OCI-LY7 (cell line): ENCODE measurements around the gene DUS1L. TPM values are rescaled to one million over a fixed set of nuclear protein-coding genes. Genes with fewer than 3 reads are reported as not detected.

ENCODE experiments used
- BruUV-seq: library from RNA; stranded (reverse); fragments of 400-500 nt; replicated peaks from 2 replicates; lab custom pipeline; 2021; lab: Mats Ljungman, UMichigan
- CTCF ChIA-PET: fragments of 300-600 bp; sonication (Branson Sonifier 250); formaldehyde crosslinking; loops from one replicate; lab custom pipeline; 2022; ENCODE audit warnings: antibody characterized with exemption; ENCODE audit not compliant: unreplicated experiment; lab: Charles Lee
- POLR2A ChIA-PET: fragments of 300-600 bp; sonication (Branson Sonifier 250); formaldehyde crosslinking; loops from one replicate; lab custom pipeline; 2022; ENCODE audit warnings: antibody characterized with exemption; lab: Charles Lee
- DNase-seq: peaks from one replicate; pipeline ENCODE4 v3.0.0-alpha.2; 2015; ENCODE audit warnings: low spot score
- H2AFZ ChIP-seq: fragments of 200-600 bp; sonication (generic), shearing (Covaris generic); 2 replicates; pipeline ENCODE4 v1.6.1; 2014; ENCODE audit warnings: mild to moderate bottlenecking, antibody characterized with exemption, low read length, moderate library complexity
- H3K27ac ChIP-seq: fragments of 200-600 bp; sonication (generic); 2 replicates; pipeline ENCODE4 v1.5.1; 2014; ENCODE audit warnings: mixed run types, low read depth, mild to moderate bottlenecking, moderate library complexity, low read length, inconsistent platforms; ENCODE audit not compliant: poor library complexity, severe bottlenecking
- H3K36me3 ChIP-seq: fragments of 200-600 bp; sonication (generic); 2 replicates; pipeline ENCODE4 v1.6.1; 2014; ENCODE audit warnings: mild to moderate bottlenecking, antibody characterized with exemption, low read length, moderate library complexity, mixed read lengths; ENCODE audit not compliant: insufficient read depth
- H3K4me1 ChIP-seq: fragments of 200-600 bp; sonication (generic); 2 replicates; pipeline ENCODE4 v1.5.1; 2014; ENCODE audit warnings: mild to moderate bottlenecking, low read length; ENCODE audit not compliant: insufficient read depth, poor library complexity, severe bottlenecking
- H3K4me2 ChIP-seq: fragments of 200-600 bp; sonication (generic); 2 replicates; pipeline ENCODE4 v1.6.1; 2014; ENCODE audit warnings: mild to moderate bottlenecking, low read length
- H3K4me3 ChIP-seq: fragments of 200-600 bp; sonication (generic); 2 replicates; pipeline ENCODE4 v1.5.1; 2014; ENCODE audit warnings: mild to moderate bottlenecking, low read depth, low read length; ENCODE audit not compliant: poor library complexity, severe bottlenecking
- H3K79me2 ChIP-seq: fragments of 200-600 bp; sonication (generic); 2 replicates; pipeline ENCODE4 v1.6.1; 2016; ENCODE audit warnings: low read depth, mild to moderate bottlenecking, low read length, moderate library complexity, mixed read lengths; ENCODE audit not compliant: insufficient read depth
- H3K9me2 ChIP-seq: fragments of 200-600 bp; sonication (generic); 2 replicates; pipeline ENCODE4 v1.6.1; 2016; ENCODE audit warnings: mild to moderate bottlenecking, low read length, mixed read lengths; ENCODE audit not compliant: insufficient read depth
- H3K9me3 ChIP-seq: fragments of 200-600 bp; sonication (generic); 2 replicates; pipeline ENCODE4 v1.6.1; 2014; ENCODE audit warnings: mild to moderate bottlenecking, mixed run types, low read length, mixed read lengths
- H4K20me1 ChIP-seq: fragments of 200-600 bp; sonication (generic); 2 replicates; pipeline ENCODE4 v1.6.1; 2014; ENCODE audit warnings: mild to moderate bottlenecking, antibody characterized with exemption, low read length, moderate library complexity, mixed read lengths; ENCODE audit not compliant: insufficient read depth
- EZH2phosphoT487 ChIP-seq: fragments of 200-600 bp; sonication (generic); IDR thresholded peaks from 2 replicates; pipeline ENCODE4 v1.6.1; 2018; ENCODE audit warnings: low read depth, borderline replicate concordance, mild to moderate bottlenecking, mixed run types, antibody characterized with exemption, low read length, moderate library complexity, mixed read lengths
- intact Hi-C: fragments of 100-400 bp; cut with micrococcal nuclease; formaldehyde crosslinking; loops from one replicate; pipeline ENCODE4 v1.10.0; 2022; ENCODE audit not compliant: unreplicated experiment
- total RNA-seq, 2 experiments: library from RNA; depleted of rRNA in 1 of 2; stranded (reverse); fragments of >200 nt in 1 of 2; shearing (Covaris generic) in 1 of 2; gene quantifications; 2 replicates each; pipeline ENCODE4 v1.2.3, GENCODE V29; 2014 to 2022
- TF ChIP-seq, protein P1 (sequence below): fragments of 200-600 bp; sonication (generic); conservative IDR thresholded peaks from 2 replicates; pipeline ENCODE4 v1.5.1; 2014; ENCODE audit warnings: mild to moderate bottlenecking, antibody characterized with exemption, low read length, moderate library complexity, mixed read lengths

DUS1L gene
- total RNA-seq, 2 experiments from 2014 or later: 320 to 388 TPM

DNA sequence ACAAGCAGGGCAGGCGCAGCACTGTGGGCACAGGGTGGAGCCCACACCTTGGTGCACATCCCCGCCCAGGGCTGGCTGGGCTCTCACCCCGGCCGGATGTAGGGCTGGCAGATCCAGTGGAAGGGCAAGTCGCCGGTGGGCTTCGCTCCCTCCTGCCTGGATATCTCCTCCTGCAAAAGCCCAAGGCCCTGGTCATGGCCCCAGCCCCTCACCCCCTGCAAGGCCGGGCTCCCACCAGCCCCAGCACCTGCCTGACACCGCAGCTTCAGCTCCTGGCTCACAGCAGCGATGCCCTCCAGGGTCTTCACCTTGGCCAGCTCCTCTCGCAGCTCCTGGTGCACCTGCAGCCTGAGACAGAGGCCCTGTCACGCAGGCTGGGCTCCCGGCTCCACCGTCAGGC is 5.0 kb downstream of the DUS1L start:
- H3K9me3 ChIP-seq: no peaks in the 10 kb centered on the region
- no peaks in the 10 kb centered on the region for H3K9me2 ChIP-seq
- ChIA-PET CTCF (no interaction called here), POLR2A (no interaction called here)
- TF ChIP-seq EZH2phosphoT487: no peak
- TF ChIP-seq, protein P1, sequence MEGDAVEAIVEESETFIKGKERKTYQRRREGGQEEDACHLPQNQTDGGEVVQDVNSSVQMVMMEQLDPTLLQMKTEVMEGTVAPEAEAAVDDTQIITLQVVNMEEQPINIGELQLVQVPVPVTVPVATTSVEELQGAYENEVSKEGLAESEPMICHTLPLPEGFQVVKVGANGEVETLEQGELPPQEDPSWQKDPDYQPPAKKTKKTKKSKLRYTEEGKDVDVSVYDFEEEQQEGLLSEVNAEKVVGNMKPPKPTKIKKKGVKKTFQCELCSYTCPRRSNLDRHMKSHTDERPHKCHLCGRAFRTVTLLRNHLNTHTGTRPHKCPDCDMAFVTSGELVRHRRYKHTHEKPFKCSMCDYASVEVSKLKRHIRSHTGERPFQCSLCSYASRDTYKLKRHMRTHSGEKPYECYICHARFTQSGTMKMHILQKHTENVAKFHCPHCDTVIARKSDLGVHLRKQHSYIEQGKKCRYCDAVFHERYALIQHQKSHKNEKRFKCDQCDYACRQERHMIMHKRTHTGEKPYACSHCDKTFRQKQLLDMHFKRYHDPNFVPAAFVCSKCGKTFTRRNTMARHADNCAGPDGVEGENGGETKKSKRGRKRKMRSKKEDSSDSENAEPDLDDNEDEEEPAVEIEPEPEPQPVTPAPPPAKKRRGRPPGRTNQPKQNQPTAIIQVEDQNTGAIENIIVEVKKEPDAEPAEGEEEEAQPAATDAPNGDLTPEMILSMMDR: no peak
- intact Hi-C loops: no loop called here
- no peak overlapping the region for H3K27ac ChIP-seq
- H3K36me3 ChIP-seq: peaks cover 85% of the 10 kb centered on the region
- H3K4me3 ChIP-seq: no peak overlapping the region
- H2AFZ ChIP-seq: no peak overlapping the region
- peaks cover 12% of the 10 kb centered on the region for H3K4me1 ChIP-seq
- no peaks in the 10 kb centered on the region; the same call in 1 of the 2 replicates for H4K20me1 ChIP-seq
- H3K4me2 ChIP-seq: no peak overlapping the region
- DNase-seq: no peak
- no TSS peak for BruUV-seq
- peaks cover 18% of the 10 kb centered on the region; the same call in 1 of the 2 replicates for H3K79me2 ChIP-seq

GRCh38 chr17:82060001-82060380 is 5.6 kb downstream of the DUS1L start:
- Histone ChIP-seq H2AFZ (no peak overlapping the region), H3K4me1 (peaks cover 12% of the 10 kb centered on the region), H3K79me2 (peaks cover 14% of the 10 kb centered on the region; the same call in 1 of the 2 replicates), H3K27ac (no peak overlapping the region), H3K9me3 (no peaks in the 10 kb centered on the region), H3K4me2 (no peak overlapping the region), H3K36me3 (peaks cover 91% of the 10 kb centered on the region), H3K4me3 (no peak overlapping the region), H4K20me1 (no peaks in the 10 kb centered on the region; the same call in 1 of the 2 replicates), H3K9me2 (no peaks in the 10 kb centered on the region)
- CTCF ChIA-PET: no interaction called here
- no peak for DNase-seq
- intact Hi-C loops: no loop called here
- POLR2A ChIA-PET: no interaction called here
- BruUV-seq: no TSS peak
- TF ChIP-seq, protein P1: no peak
- no peak for TF ChIP-seq EZH2phosphoT487

- CTCF ChIA-PET: no interaction called here
- H3K36me3 ChIP-seq: peaks cover 97% of the 10 kb centered on the region
- POLR2A ChIA-PET: no interaction called here
- intact Hi-C loops: no loop called here
- no peak overlapping the region for H3K27ac ChIP-seq
- H3K9me3 ChIP-seq: no peaks in the 10 kb centered on the region
- peaks cover 9% of the 10 kb centered on the region; the same call in 1 of the 2 replicates for H3K79me2 ChIP-seq
- H3K4me1 ChIP-seq: peaks cover 9% of the 10 kb centered on the region
- TF ChIP-seq EZH2phosphoT487: no peak
- TF ChIP-seq, protein P1: no peak
- no peak overlapping the region for H3K4me2 ChIP-seq
- no peaks in the 10 kb centered on the region for H3K9me2 ChIP-seq
- no peaks in the 10 kb centered on the region; the same call in 1 of the 2 replicates for H4K20me1 ChIP-seq
- no TSS peak for BruUV-seq
- H2AFZ ChIP-seq: no peak overlapping the region
- H3K4me3 ChIP-seq: no peak overlapping the region
- DNase-seq: no peak
Observed at GRCh38 chr17:82059272-82060000, 6.2 kb downstream of the DUS1L start.
